Activated T-helper 1 cell treated with anti-CD3 and anti-CD28 coated beads, Interleukin-2, amount 50 U/mL, for 16 hours (primary cell): Measurements from ENCODE around the gene R3HDM4.
A peak's percentile ranks its signal among the peaks of the same experiment; 100 is the strongest.

ENCODE experiments used
- DNase-seq, 2 donors: peaks; one replicate each; pipeline ENCODE4 v3.0.0-alpha.2; 2020; ENCODE audit warnings: low read depth in 1 of 2, low spot score in 1 of 2

Gene R3HDM4

GRCh38 chr19:932648-933552 lies 19.9 kb upstream of the R3HDM4 start:
- DNase-seq: no peak

- DNase-seq: no peak
These were observed 19.0 kb upstream of the R3HDM4 start for GRCh38 chr19:931860-932647.

- no peak for DNase-seq
These were observed 16.9 kb upstream of the R3HDM4 start for GRCh38 chr19:929891-930258.

- no peak for DNase-seq
These were observed 16.3 kb upstream of the R3HDM4 start for GRCh38 chr19:929203-929890.

GRCh38 chr19:928471-929202 lies 15.6 kb upstream of the R3HDM4 start:
- no peak for DNase-seq

- DNase-seq: no peak
These were observed 14.9 kb upstream of the R3HDM4 start for GRCh38 chr19:927780-928401.

- no peak for DNase-seq
These were observed 14.3 kb upstream of the R3HDM4 start for GRCh38 chr19:927351-927779.

GRCh38 chr19:926589-927350 lies 13.8 kb upstream of the R3HDM4 start:
- DNase-seq: no peak

GRCh38 chr19:926323-926588 lies 13.2 kb upstream of the R3HDM4 start:
- DNase-seq: no peak

- peak; percentile 40 to 59 for DNase-seq
These were observed 12.7 kb upstream of the R3HDM4 start, which contains the start of gene ARID3A for GRCh38 chr19:925526-926322. ARID3A (plus strand) TSS chr19:926035; CDS start chr19:929529, 3,494 bp downstream.

GRCh38 chr19:925087-925525 lies 12.1 kb upstream of the R3HDM4 start:
- no peak for DNase-seq

GRCh38 chr19:924553-925086 lies 11.6 kb upstream of the R3HDM4 start:
- DNase-seq: no peak

- peak; percentile 44 to 61 for DNase-seq
These were observed 7.2 kb upstream of the R3HDM4 start for GRCh38 chr19:920051-920864.

- no peak for DNase-seq
These were observed 6.4 kb upstream of the R3HDM4 start for GRCh38 chr19:919199-920050.

- no peak for DNase-seq
These were observed 5.6 kb upstream of the R3HDM4 start for GRCh38 chr19:918481-919198.

- DNase-seq: no peak
These were observed 5.1 kb upstream of the R3HDM4 start for GRCh38 chr19:918152-918437.
